Measurements from ENCODE around the gene SPARC.

Gene SPARC

GRCh38 chr5:151674626-151675610 is 11.8 kb downstream of the SPARC start:
- no peak for TF ChIP-seq CTCF (IDR thresholded peaks at IDR 0.05; ENCODE audit: insufficient read depth, low read depth, low read length, missing control alignments)
- H3K4me3 ChIP-seq (ENCODE audit: low read length), result no peak overlapping the region
- no peak for DNase-seq (ENCODE audit: low read depth)

- no peak for TF ChIP-seq CTCF (IDR thresholded peaks at IDR 0.05; ENCODE audit: insufficient read depth, low read depth, low read length, missing control alignments)
- H3K4me3 ChIP-seq (ENCODE audit: low read length), result no peak overlapping the region
- no peak for DNase-seq (ENCODE audit: low read depth)
Observed at GRCh38 chr5:151673421-151673820, 13.3 kb downstream of the SPARC start.

GRCh38 chr5:151672516-151672915 is 14.2 kb downstream of the SPARC start:
- no peak for DNase-seq (ENCODE audit: low read depth)

GRCh38 chr5:151671950-151672349 is 14.8 kb downstream of the SPARC start:
- DNase-seq (ENCODE audit: low read depth), result peak; percentile 36
- no peak overlapping the region for H3K4me3 ChIP-seq (ENCODE audit: low read length)
- no peak for TF ChIP-seq CTCF (IDR thresholded peaks at IDR 0.05; ENCODE audit: insufficient read depth, low read depth, low read length, missing control alignments)

More at GRCh38 chr5:151672516-151672915, 14.2 kb downstream of the SPARC start:
- no peak overlapping the region for H3K4me3 ChIP-seq (ENCODE audit: low read length)
- no peak for TF ChIP-seq CTCF (IDR thresholded peaks at IDR 0.05; ENCODE audit: insufficient read depth, low read depth, low read length, missing control alignments)

- no peak for TF ChIP-seq CTCF (IDR thresholded peaks at IDR 0.05; ENCODE audit: insufficient read depth, low read depth, low read length, missing control alignments)
- peak; percentile 44 for DNase-seq (ENCODE audit: low read depth)
- no peak overlapping the region for H3K4me3 ChIP-seq (ENCODE audit: low read length)
Observed at GRCh38 chr5:151670953-151671636, 15.6 kb downstream of the SPARC start.

GRCh38 chr5:151670083-151670686 is 16.5 kb downstream of the SPARC start:
- DNase-seq (ENCODE audit: low read depth), result no peak
- H3K4me3 ChIP-seq (ENCODE audit: low read length), result no peak overlapping the region
- no peak for TF ChIP-seq CTCF (IDR thresholded peaks at IDR 0.05; ENCODE audit: insufficient read depth, low read depth, low read length, missing control alignments)
